ENCODE measurements around the gene TMX2. TPM values are rescaled to one million over a fixed set of nuclear protein-coding genes. Genes with fewer than 3 reads are reported as not detected.
"Not testable (repeated sequence)": the region's sequence is repeated elsewhere in the genome, so short reads cannot be mapped to it uniquely, and the experiment has no call there.

Gene TMX2
- total RNA-seq, 1 experiment from 2014 or later: 132 TPM

DNA sequence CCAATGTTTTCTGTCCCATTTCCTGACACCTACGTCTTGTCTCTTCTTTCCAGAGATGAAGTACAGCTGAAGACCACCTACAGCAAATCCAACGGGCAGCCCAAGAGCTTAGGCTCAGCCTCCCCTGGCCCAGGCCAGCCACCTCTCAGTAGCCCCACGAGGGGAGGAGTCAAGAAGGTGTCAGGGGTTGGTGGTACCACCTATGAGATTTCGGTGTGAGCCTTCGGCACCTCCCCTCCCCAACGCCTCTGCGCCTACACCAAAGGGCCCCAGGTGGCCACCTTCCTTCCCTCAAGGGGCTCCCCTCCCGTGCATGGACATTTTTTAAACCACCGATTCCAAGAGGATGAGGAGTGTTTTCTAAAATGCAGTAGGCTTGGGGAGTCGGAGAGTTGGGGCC is 12.6 kb upstream of the TMX2 start:
- Histone ChIP-seq H3K9me3 (replicated peaks) (no peaks in the 10 kb centered on the region), H3K27ac (no peak overlapping the region), H3K27me3 (replicated peaks) (no peaks in the 10 kb centered on the region), H3K36me3 (peaks cover 82% of the 10 kb centered on the region), H3K4me3 (no peak overlapping the region), H3K4me1 (replicated peaks) (no peaks in the 10 kb centered on the region)
- DNase-seq (ENCODE audit: low read depth in 1 of 2, low spot score in 2 of 2): no peak

DNA sequence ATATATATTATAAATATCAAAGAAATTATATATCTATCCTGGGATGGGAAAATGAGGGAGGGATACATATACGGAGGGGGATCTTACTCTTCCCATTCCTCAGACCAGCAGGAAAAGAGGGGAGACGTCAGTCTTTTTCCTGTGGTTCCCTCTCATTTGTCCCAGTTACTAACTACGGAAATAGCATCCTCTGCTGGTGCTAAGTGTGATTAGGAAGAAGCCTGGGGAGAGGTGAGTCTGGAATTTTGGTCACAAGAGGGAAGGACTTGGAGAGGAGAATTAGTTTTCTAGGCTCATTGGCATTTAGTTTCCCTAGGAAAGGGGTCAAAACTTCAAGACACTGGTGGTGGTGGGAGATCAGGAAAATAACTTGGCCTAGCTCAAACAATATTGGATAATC is 12.0 kb upstream of the TMX2 start:
- Histone ChIP-seq H3K27me3 (replicated peaks) (no peaks in the 10 kb centered on the region), H3K9me3 (replicated peaks) (no peaks in the 10 kb centered on the region), H3K36me3 (peaks cover 82% of the 10 kb centered on the region), H3K4me3 (no peak overlapping the region), H3K4me1 (replicated peaks) (no peaks in the 10 kb centered on the region), H3K27ac (no peak overlapping the region)
- DNase-seq (ENCODE audit: low read depth in 1 of 2, low spot score in 2 of 2): no peak

GRCh38 chr11:57703341-57703740 is 9.1 kb upstream of the TMX2 start:
- no peaks in the 10 kb centered on the region for H3K4me1 ChIP-seq (replicated peaks)
- no peak overlapping the region for H3K4me3 ChIP-seq
- no peaks in the 10 kb centered on the region for H3K9me3 ChIP-seq (replicated peaks)
- no peak overlapping the region for H3K27ac ChIP-seq
- H3K36me3 ChIP-seq: peaks cover 68% of the 10 kb centered on the region
- H3K27me3 ChIP-seq (replicated peaks): no peaks in the 10 kb centered on the region
- no peak for DNase-seq (ENCODE audit: low read depth in 1 of 2, low spot score in 2 of 2)

DNA sequence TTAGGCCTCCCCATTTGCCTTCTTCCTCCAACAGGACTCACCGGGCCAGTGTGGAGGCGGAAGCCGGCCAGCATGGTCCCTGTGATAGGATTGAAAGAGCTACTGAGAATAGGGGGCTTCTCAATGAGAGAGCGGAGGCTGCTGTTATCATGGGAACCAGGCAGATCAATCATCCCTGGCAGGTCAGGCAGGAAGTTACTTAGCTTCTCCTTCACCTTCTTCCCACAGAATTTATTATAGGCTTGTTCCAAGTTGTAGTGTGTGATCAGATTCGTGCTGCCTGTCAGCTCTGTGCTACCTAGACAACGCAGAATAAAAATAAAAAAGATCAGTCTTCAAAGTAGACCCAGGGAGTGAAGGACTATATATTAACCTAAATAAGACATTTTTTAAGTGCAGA is 7.5 kb upstream of the TMX2 start:
- no peak overlapping the region for H3K4me3 ChIP-seq
- DNase-seq (ENCODE audit: low read depth in 1 of 2, low spot score in 2 of 2): no peak
- peaks cover 59% of the 10 kb centered on the region for H3K36me3 ChIP-seq
- H3K4me1 ChIP-seq (replicated peaks): no peaks in the 10 kb centered on the region
- no peaks in the 10 kb centered on the region for H3K27me3 ChIP-seq (replicated peaks)
- H3K27ac ChIP-seq: no peak overlapping the region
- H3K9me3 ChIP-seq (replicated peaks): no peaks in the 10 kb centered on the region

GRCh38 chr11:57705432-57705831 is 7.0 kb upstream of the TMX2 start:
- not testable (repeated sequence) for H3K4me1 ChIP-seq (replicated peaks); H3K27me3 ChIP-seq (replicated peaks); H3K4me3 ChIP-seq; H3K27ac ChIP-seq; H3K9me3 ChIP-seq (replicated peaks); DNase-seq (ENCODE audit: low read depth in 1 of 2, low spot score in 2 of 2)
- peaks cover 60% of the 10 kb centered on the region for H3K36me3 ChIP-seq

- peaks cover 18% of the 10 kb centered on the region for H3K4me1 ChIP-seq (replicated peaks)
- no peaks in the 10 kb centered on the region for H3K9me3 ChIP-seq (replicated peaks)
- no peak for DNase-seq (ENCODE audit: low read depth in 1 of 2, low spot score in 2 of 2)
- peaks cover 39% of the 10 kb centered on the region for H3K36me3 ChIP-seq
- H3K27me3 ChIP-seq (replicated peaks): no peaks in the 10 kb centered on the region
- no peak overlapping the region for H3K4me3 ChIP-seq
- H3K27ac ChIP-seq: no peak overlapping the region
These were observed 2.5 kb upstream of the TMX2 start for GRCh38 chr11:57709802-57710367.

DNA sequence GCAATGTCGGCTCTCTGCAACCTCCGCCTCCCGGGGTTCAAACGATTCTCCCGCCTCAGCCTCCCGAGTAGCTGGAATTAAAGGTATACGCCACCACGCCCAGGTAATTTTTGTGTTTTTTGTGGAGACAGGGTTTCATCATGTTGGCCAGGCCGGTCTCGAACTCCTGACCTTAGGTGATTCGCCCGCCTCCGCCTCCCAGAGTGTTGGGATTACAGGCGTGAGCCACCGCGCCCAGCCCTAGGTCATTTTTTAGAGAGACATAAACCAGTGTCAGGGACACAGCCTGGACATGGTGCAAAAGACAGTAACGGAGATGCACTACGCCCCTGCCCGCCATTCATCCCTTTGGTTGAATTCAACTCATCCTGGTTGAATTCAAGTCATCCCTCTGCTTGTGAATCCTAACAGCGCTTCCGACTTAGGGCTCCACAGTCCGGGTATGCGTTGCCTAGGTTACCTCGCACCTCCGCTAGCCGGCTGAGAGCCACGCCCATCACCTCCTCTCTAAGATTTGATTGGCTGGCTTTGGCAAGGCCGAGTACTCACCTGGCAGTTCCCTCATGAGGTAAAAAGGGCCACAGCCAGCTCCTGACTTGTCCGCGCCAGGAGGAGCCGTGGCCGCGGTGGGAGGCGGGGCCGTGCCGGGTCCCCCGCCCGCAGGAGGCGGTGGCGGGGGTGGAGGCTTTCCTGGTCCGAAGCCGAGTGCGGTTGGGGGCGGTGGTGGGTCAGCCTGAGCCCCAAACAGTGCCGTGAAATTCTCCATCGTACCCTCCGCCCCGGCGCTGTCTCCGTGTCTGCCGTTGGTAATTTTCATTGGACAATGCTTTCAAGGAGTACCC is 758 bp upstream of the TMX2 start, which contains the start of gene MED19:
Gene MED19, minus strand, starts transcription at position 802 of the 842 bp plus-strand sequence. Its CDS starts 36 bp downstream, at position 766.
- H3K36me3 ChIP-seq: peaks cover 28% of the 10 kb centered on the region
- H3K9me3 ChIP-seq (replicated peaks): no peaks in the 10 kb centered on the region
- H3K4me1 ChIP-seq (replicated peaks): peaks cover 18% of the 10 kb centered on the region
- peak within 1 kb of the TSS; percentile 74 for H3K4me3 ChIP-seq
- H3K27ac ChIP-seq: peak within 1 kb of the TSS; percentile 69
- peak in 1 of 2 experiments; percentile 68 for DNase-seq (ENCODE audit: low read depth in 1 of 2, low spot score in 2 of 2)
- no peaks in the 10 kb centered on the region for H3K27me3 ChIP-seq (replicated peaks)

- no peak overlapping the region for H3K27ac ChIP-seq
- H3K4me3 ChIP-seq: peak overlapping the region; percentile 74
- H3K4me1 ChIP-seq (replicated peaks): peaks cover 18% of the 10 kb centered on the region
- H3K27me3 ChIP-seq (replicated peaks): no peaks in the 10 kb centered on the region
- peaks cover 18% of the 10 kb centered on the region for H3K36me3 ChIP-seq
- no peak for DNase-seq (ENCODE audit: low read depth in 1 of 2, low spot score in 2 of 2)
- H3K9me3 ChIP-seq (replicated peaks): no peaks in the 10 kb centered on the region
These were observed 1.4 kb downstream of the TMX2 start for GRCh38 chr11:57713835-57714234.

- not testable (repeated sequence) for H3K27ac ChIP-seq; DNase-seq (ENCODE audit: low read depth in 1 of 2, low spot score in 2 of 2); H3K27me3 ChIP-seq (replicated peaks); H3K9me3 ChIP-seq (replicated peaks); H3K4me3 ChIP-seq
- Histone ChIP-seq H3K4me1 (replicated peaks) (peaks cover 10% of the 10 kb centered on the region), H3K36me3 (peaks cover 25% of the 10 kb centered on the region)
These were observed 4.3 kb downstream of the TMX2 start for GRCh38 chr11:57716726-57717125.

DNA sequence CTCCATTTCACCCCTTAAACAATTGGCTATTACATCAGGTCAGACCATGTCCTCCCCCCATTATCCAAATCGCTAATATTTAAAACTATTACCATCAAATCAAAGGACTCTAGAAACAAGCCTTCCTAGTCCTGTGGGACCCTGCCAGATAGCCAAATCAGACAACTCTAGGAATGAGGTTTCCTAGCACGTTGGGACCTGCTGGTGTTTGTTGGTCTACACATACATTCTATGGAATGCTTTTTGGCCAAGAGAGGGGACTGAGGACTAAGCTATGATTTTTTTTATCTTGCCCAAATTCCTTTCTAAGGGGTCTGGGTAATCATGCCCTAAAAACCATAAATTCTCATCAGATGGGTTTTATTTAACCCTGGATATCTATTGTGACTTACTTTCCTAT is 14.8 kb downstream of the TMX2 start:
- no peaks in the 10 kb centered on the region for H3K27me3 ChIP-seq (replicated peaks)
- no peak for DNase-seq (ENCODE audit: low read depth in 1 of 2, low spot score in 2 of 2)
- H3K27ac ChIP-seq: no peak overlapping the region
- H3K9me3 ChIP-seq (replicated peaks): no peaks in the 10 kb centered on the region
- H3K36me3 ChIP-seq: peaks cover 18% of the 10 kb centered on the region
- H3K4me3 ChIP-seq: no peak overlapping the region
- H3K4me1 ChIP-seq (replicated peaks): no peaks in the 10 kb centered on the region

DNA sequence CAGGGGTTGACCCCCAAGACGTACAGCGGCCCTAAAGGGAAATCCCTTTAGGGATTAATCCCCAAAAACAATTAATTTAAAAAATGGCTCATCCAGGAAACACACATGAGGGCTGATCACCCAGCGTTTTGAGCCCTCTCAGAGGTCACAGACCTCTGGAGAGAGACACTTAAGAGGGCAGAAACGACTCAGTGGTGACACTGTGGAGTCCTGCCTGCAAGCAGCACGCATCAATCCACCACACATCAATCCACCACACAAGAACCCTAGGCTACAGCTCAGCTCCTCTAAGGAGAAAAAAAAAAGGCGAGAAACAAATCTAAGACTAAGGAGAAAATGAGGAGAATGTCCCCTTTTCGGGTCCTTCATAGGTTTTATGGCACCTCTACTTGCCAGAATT is 16.4 kb downstream of the TMX2 start:
- no peak for DNase-seq (ENCODE audit: low read depth in 1 of 2, low spot score in 2 of 2)
- Histone ChIP-seq H3K4me3 (no peak overlapping the region), H3K9me3 (replicated peaks) (no peaks in the 10 kb centered on the region), H3K27me3 (replicated peaks) (no peaks in the 10 kb centered on the region), H3K27ac (no peak overlapping the region), H3K36me3 (peaks cover 15% of the 10 kb centered on the region), H3K4me1 (replicated peaks) (no peaks in the 10 kb centered on the region)

- DNase-seq (ENCODE audit: low read depth in 1 of 2, low spot score in 2 of 2): no peak
These were observed 17.1 kb downstream of the TMX2 start for GRCh38 chr11:57729479-57729878.

DNA sequence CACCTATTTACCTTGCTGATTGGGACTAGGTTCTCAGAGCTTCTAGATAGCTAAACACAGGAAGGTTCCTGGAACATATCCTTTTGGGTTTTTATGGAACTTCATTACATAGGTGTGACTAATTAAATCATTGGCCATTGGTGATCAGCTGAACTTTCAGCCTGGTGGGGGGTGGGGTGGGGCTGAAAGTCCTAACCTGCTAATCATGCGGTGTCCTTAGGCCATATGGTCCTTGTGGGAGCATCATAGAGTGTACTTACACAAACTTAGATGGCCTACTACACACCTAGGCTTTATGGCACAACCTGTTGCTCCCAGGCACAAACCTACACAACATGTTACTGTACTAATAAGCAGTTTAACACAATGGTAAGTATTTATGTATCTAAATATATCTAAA is 20.3 kb downstream of the TMX2 start:
- Histone ChIP-seq H3K27ac (no peak overlapping the region), H3K27me3 (replicated peaks) (no peaks in the 10 kb centered on the region), H3K4me1 (replicated peaks) (no peaks in the 10 kb centered on the region), H3K9me3 (replicated peaks) (no peaks in the 10 kb centered on the region), H3K4me3 (no peak overlapping the region), H3K36me3 (peaks cover 26% of the 10 kb centered on the region)
- DNase-seq (ENCODE audit: low read depth in 1 of 2, low spot score in 2 of 2): no peak

More at GRCh38 chr11:57729479-57729878, 17.1 kb downstream of the TMX2 start:
- Histone ChIP-seq H3K9me3 (replicated peaks) (no peaks in the 10 kb centered on the region), H3K4me1 (replicated peaks) (no peaks in the 10 kb centered on the region), H3K27ac (no peak overlapping the region), H3K27me3 (replicated peaks) (no peaks in the 10 kb centered on the region), H3K4me3 (no peak overlapping the region), H3K36me3 (peaks cover 13% of the 10 kb centered on the region)

- no peaks in the 10 kb centered on the region for H3K9me3 ChIP-seq (replicated peaks)
These were observed 23.4 kb downstream of the TMX2 start for GRCh38 chr11:57735619-57736298.

More at GRCh38 chr11:57735619-57736298, 23.4 kb downstream of the TMX2 start:
- peaks cover 50% of the 10 kb centered on the region for H3K36me3 ChIP-seq
- DNase-seq (ENCODE audit: low read depth in 1 of 2, low spot score in 2 of 2): no peak
- peaks cover 2% of the 10 kb centered on the region for H3K4me1 ChIP-seq (replicated peaks)
- no peak overlapping the region for H3K27ac ChIP-seq
- H3K27me3 ChIP-seq (replicated peaks): no peaks in the 10 kb centered on the region
- H3K4me3 ChIP-seq: no peak overlapping the region

Data from SJSA1 (cell line).